IMR-90 (cell line): ENCODE results near the gene MRPL43.

Source experiments
- CHD1 ChIP-seq: IDR thresholded peaks from 2 replicates; pipeline ENCODE4 v1.6.1; 2012; ENCODE audit warnings: low read depth, low read length, improper control_type of control experiment
- CTCF ChIP-seq: conservative IDR thresholded peaks from 2 replicates; pipeline ENCODE4 v1.5.1; 2012; ENCODE audit warnings: mild to moderate bottlenecking, low read depth, low read length, improper control_type of control experiment
- POLR2A ChIP-seq: IDR thresholded peaks from 2 replicates; pipeline ENCODE4 v1.6.1; 2012; ENCODE audit warnings: mild to moderate bottlenecking, low read depth, low read length
- RCOR1 ChIP-seq: IDR thresholded peaks from 2 replicates; pipeline ENCODE4 v1.6.1; 2012; ENCODE audit warnings: mild to moderate bottlenecking, low read length, improper control_type of control experiment; ENCODE audit not compliant: insufficient replicate concordance

- TF ChIP-seq RCOR1 (no peak), CTCF (no peak), CHD1 (no peak), POLR2A (no peak)
Observed at GRCh38 chr10:100982916-100983830, 4.1 kb downstream of the MRPL43 start.
